ENCODE results near the gene CAMTA1.
"Not testable (repeated sequence)": the region's sequence is repeated elsewhere in the genome, so short reads cannot be mapped to it uniquely, and the experiment has no call there.

DNA sequence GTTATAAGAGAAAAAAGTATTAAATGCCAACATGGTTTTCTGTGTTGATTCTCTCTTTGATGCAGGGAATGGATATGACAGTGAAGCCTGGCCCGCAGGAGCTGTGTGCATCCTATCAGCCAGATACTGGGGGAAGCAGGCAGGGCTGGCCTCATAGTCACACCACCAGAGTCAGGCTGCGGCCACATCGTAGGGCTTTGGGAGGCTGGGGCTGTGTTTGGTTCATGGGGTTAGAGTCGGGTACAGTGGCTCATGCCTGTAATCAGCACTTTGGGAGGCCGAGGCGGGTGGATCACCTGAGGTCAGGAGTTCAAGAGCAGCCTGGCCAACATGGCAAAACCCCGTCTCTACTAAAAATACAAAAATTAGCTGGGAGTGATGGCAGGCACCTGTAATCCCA lies 545.5 kb downstream of the CAMTA1 start:
- TF ChIP-seq, protein P1, sequence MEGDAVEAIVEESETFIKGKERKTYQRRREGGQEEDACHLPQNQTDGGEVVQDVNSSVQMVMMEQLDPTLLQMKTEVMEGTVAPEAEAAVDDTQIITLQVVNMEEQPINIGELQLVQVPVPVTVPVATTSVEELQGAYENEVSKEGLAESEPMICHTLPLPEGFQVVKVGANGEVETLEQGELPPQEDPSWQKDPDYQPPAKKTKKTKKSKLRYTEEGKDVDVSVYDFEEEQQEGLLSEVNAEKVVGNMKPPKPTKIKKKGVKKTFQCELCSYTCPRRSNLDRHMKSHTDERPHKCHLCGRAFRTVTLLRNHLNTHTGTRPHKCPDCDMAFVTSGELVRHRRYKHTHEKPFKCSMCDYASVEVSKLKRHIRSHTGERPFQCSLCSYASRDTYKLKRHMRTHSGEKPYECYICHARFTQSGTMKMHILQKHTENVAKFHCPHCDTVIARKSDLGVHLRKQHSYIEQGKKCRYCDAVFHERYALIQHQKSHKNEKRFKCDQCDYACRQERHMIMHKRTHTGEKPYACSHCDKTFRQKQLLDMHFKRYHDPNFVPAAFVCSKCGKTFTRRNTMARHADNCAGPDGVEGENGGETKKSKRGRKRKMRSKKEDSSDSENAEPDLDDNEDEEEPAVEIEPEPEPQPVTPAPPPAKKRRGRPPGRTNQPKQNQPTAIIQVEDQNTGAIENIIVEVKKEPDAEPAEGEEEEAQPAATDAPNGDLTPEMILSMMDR (optimal IDR thresholded peaks at IDR 0.05 in 1 of 3, IDR thresholded peaks at IDR 0.05 in 1 of 3, conservative IDR thresholded peaks at IDR 0.05 in 1 of 3; ENCODE audit: extremely low read depth in 1 of 3, insufficient read depth in 2 of 3, low read length in 3 of 3) = not testable (repeated sequence)
- TF ChIP-seq EZH2 (IDR thresholded peaks at IDR 0.05; ENCODE audit: low read length) = not testable (repeated sequence)

Data from keratinocyte (primary cell).